HCT116 (cell line): ENCODE measurements around the gene SGSH. TPM values are rescaled to one million over a fixed set of nuclear protein-coding genes. Genes with fewer than 3 reads are reported as not detected.

ENCODE experiments used
- ATAC-seq: fragments of 200-7000 bp; cut with Tn5 transposase; 2 replicates; pipeline ENCODE4 v1.9.1; 2020; ENCODE audit warnings: mild to moderate bottlenecking, moderate library complexity
- BruUV-seq: library from RNA; stranded (reverse); fragments of 400-500 nt; replicated peaks from 2 replicates; lab custom pipeline; 2021; lab: Mats Ljungman, UMichigan
- CTCF ChIA-PET: fragments of 300-600 bp; sonication (Branson Sonifier 250); formaldehyde crosslinking; loops from one replicate; lab custom pipeline; 2021; ENCODE audit warnings: antibody characterized with exemption; lab: Charles Lee
- POLR2A ChIA-PET: fragments of 300-600, 350-600 bp; sonication (Branson Sonifier 250); formaldehyde crosslinking; loops from one replicate; lab custom pipeline; 2021; ENCODE audit warnings: antibody characterized with exemption; lab: Charles Lee
- RAD21 ChIA-PET, 2 experiments: fragments of 300-600 bp; sonication (Branson Sonifier 250); formaldehyde crosslinking; loops; one replicate each; lab custom pipeline; 2023; ENCODE audit warnings: low total read pairs in 2 of 2; ENCODE audit not compliant: uncharacterized antibody in 2 of 2, unreplicated experiment in 2 of 2, low non-redundant PET in 1 of 2; lab: Charles Lee
- DNase-seq: peaks from one replicate; pipeline ENCODE4 v3.0.0-alpha.2; 2010; ENCODE audit warnings: low read depth, low spot score
- H2AFZ ChIP-seq: fragments of 200-600 bp; shearing (Covaris generic), sonication (generic); 2 replicates; pipeline ENCODE4 v1.6.1; 2017; ENCODE audit warnings: low read depth, mixed run types, mixed read lengths, antibody characterized with exemption, low read length; ENCODE audit not compliant: poor library complexity, severe bottlenecking
- H3K27ac ChIP-seq: 2 replicates; pipeline ENCODE4 v1.5.1; 2012; ENCODE audit warnings: low read depth, low read length
- H3K27me3 ChIP-seq: fragments of 200-600 bp; sonication (generic); 2 replicates; pipeline ENCODE4 v1.6.1; 2016; ENCODE audit warnings: mixed run types, low read length, mixed read lengths; ENCODE audit not compliant: insufficient read depth
- H3K36me3 ChIP-seq, 2 experiments: fragments of 200-500 bp in 1 of 2; fragments of 200-600 bp in 1 of 2; sonication (Bioruptor generic) in 1 of 2; sonication (generic) in 1 of 2; 2 replicates each; pipeline versions ENCODE4 v1.5.1 to v1.6.1; 2014 to 2016; ENCODE audit warnings: low read length in 2 of 2, inconsistent platforms in 1 of 2, mixed read lengths in 1 of 2, mixed run types in 1 of 2; ENCODE audit not compliant: insufficient read depth in 2 of 2, control insufficient read depth in 1 of 2
- H3K4me1 ChIP-seq, 2 experiments: fragments of 200-600 bp in 1 of 2; sonication (generic) in 1 of 2; 2 replicates each; pipeline versions ENCODE4 v1.5.1 to v1.6.1; 2012 to 2017; ENCODE audit warnings: low read length in 2 of 2, inconsistent platforms in 1 of 2, mild to moderate bottlenecking in 1 of 2, mixed read lengths in 1 of 2, mixed run types in 1 of 2, moderate library complexity in 1 of 2; ENCODE audit not compliant: insufficient read depth in 2 of 2, control insufficient read depth in 1 of 2
- H3K4me2 ChIP-seq: fragments of 200-600 bp; sonication (generic); 2 replicates; pipeline ENCODE4 v1.6.1; 2017; ENCODE audit warnings: mixed run types, low read length, mixed read lengths
- H3K4me3 ChIP-seq, 2 experiments: fragments of 200-600 bp in 1 of 2; sonication (generic) in 1 of 2; replicated peaks in 1 of 2; 2 replicates each; pipeline ENCODE4 v1.5.1; 2011 to 2016; ENCODE audit warnings: low read length in 2 of 2, control low read depth in 1 of 2, low read depth in 1 of 2, mild to moderate bottlenecking in 1 of 2, mixed read lengths in 1 of 2, mixed run types in 1 of 2
- H3K79me2 ChIP-seq: fragments of 200-600 bp; sonication (generic); 2 replicates; pipeline ENCODE4 v1.6.1; 2017; ENCODE audit warnings: mild to moderate bottlenecking, mixed run types, low read length, moderate library complexity, mixed read lengths; ENCODE audit not compliant: insufficient read depth
- H3K9ac ChIP-seq: fragments of 200-600 bp; sonication (generic); 2 replicates; pipeline ENCODE4 v1.6.1; 2016; ENCODE audit warnings: low read length, mixed read lengths
- H3K9me2 ChIP-seq: fragments of 200-600 bp; sonication (generic), shearing (Covaris generic); 2 replicates; pipeline ENCODE4 v1.6.1; 2017; ENCODE audit warnings: mixed run types, mild to moderate bottlenecking, moderate library complexity; ENCODE audit not compliant: insufficient read depth
- H3K9me3 ChIP-seq, 2 experiments: fragments of 200-500 bp in 1 of 2; fragments of 200-600 bp in 1 of 2; sonication (Bioruptor generic) in 1 of 2; sonication (generic) in 1 of 2; 2 replicates each; pipeline ENCODE4 v1.6.1; 2014 to 2017; ENCODE audit warnings: low read length in 2 of 2, mixed read lengths in 2 of 2, inconsistent platforms in 1 of 2, low read depth in 1 of 2, mild to moderate bottlenecking in 1 of 2, mixed run types in 1 of 2, moderate library complexity in 1 of 2; ENCODE audit not compliant: control insufficient read depth in 1 of 2, insufficient read depth in 1 of 2
- H4K20me1 ChIP-seq: fragments of 200-600 bp; sonication (generic), shearing (Covaris generic); 2 replicates; pipeline ENCODE4 v1.6.1; 2017; ENCODE audit warnings: mixed run types, mild to moderate bottlenecking, moderate library complexity; ENCODE audit not compliant: insufficient read depth
- CBX3 ChIP-seq: IDR thresholded peaks from 2 replicates; pipeline ENCODE4 v1.6.1; 2012; ENCODE audit warnings: low read depth
- CTCF ChIP-seq, 3 experiments: fragments of 200-600 bp in 1 of 3; sonication (generic) in 1 of 3; IDR thresholded peaks in 2 of 3; conservative IDR thresholded peaks in 1 of 3; 2 replicates each; pipeline ENCODE4 v1.5.1; 2012 to 2017; ENCODE audit warnings: low read depth in 2 of 3, low read length in 2 of 3, antibody characterized with exemption in 1 of 3, borderline replicate concordance in 1 of 3, control low read depth in 1 of 3, mild to moderate bottlenecking in 1 of 3, mixed read lengths in 1 of 3, mixed run types in 1 of 3, moderate library complexity in 1 of 3; ENCODE audit not compliant: insufficient read depth in 1 of 3
- EZH2 ChIP-seq: fragments of 200-600 bp; sonication (generic); IDR thresholded peaks from 2 replicates; pipeline ENCODE4 v1.6.1; 2017; ENCODE audit warnings: antibody characterized with exemption, mixed run types
- EZH2phosphoT487 ChIP-seq: fragments of 200-600 bp; IDR thresholded peaks from 2 replicates; pipeline ENCODE4 v1.6.1; 2018; ENCODE audit warnings: antibody characterized with exemption, borderline replicate concordance
- JUND ChIP-seq: IDR thresholded peaks from 2 replicates; pipeline ENCODE4 v1.6.1; 2012
- RAD21 ChIP-seq: IDR thresholded peaks from 2 replicates; pipeline ENCODE4 v1.6.1; 2012; ENCODE audit warnings: low read depth, mild to moderate bottlenecking
- SIN3A ChIP-seq: IDR thresholded peaks from 2 replicates; pipeline ENCODE4 v1.6.1; 2012; ENCODE audit warnings: low read depth
- SRF ChIP-seq: IDR thresholded peaks from 2 replicates; pipeline ENCODE4 v1.6.1; 2012; ENCODE audit warnings: low read depth
- TCF7L2 ChIP-seq: IDR thresholded peaks from 2 replicates; pipeline ENCODE4 v1.7.0; 2011; ENCODE audit warnings: borderline replicate concordance, inconsistent platforms; ENCODE audit not compliant: insufficient read depth, insufficient read length; ENCODE audit errors: extremely low read depth
- ZBTB33 ChIP-seq: IDR thresholded peaks from 2 replicates; pipeline ENCODE4 v1.6.1; 2011; ENCODE audit warnings: mild to moderate bottlenecking, low read length, moderate library complexity; ENCODE audit not compliant: insufficient replicate concordance; ENCODE audit errors: extremely low read depth
- ZNF274 ChIP-seq: fragments of 200-500 bp; sonication (Bioruptor generic); IDR thresholded peaks from 2 replicates; pipeline ENCODE4 v1.6.1; 2014; ENCODE audit warnings: mild to moderate bottlenecking, low read depth, low read length, inconsistent platforms
- intact Hi-C: fragments of 100-400 bp; cut with micrococcal nuclease; formaldehyde crosslinking; loops from 2 replicates; pipeline ENCODE4 v1.10.0; 2022
- total RNA-seq: library from RNA; stranded (reverse); gene quantifications from one replicate; pipeline ENCODE4 v1.2.1, GENCODE V29; 2021; ENCODE audit not compliant: unreplicated experiment
- TF ChIP-seq, protein P1 (sequence below): IDR thresholded peaks from 2 replicates; pipeline ENCODE4 v1.6.1; 2012

The SGSH gene
- total RNA-seq, 1 experiment from 2014 or later = 34.4 TPM

GRCh38 chr17:80191192-80191591 lies 28.9 kb downstream of the SGSH start:
- ChIA-PET CTCF (interaction anchor here (0.7 to 1.0 kb wide), 2 partner anchors 9 to 12 kb away, joined by 3 to 4 read pairs; no protein-coding TSS in a partner anchor), POLR2A (interaction anchor here (1.7 kb wide), 1 partner anchor 42 kb away, joined by 4 read pairs; no protein-coding TSS in a partner anchor), RAD21 (no interaction called here)
- H3K4me3 ChIP-seq = no peak overlapping the region
- no peaks in the 10 kb centered on the region for H3K36me3 ChIP-seq
- no TSS peak for BruUV-seq
- TF ChIP-seq CBX3 (no peak), CTCF (IDR thresholded peaks at IDR 0.05 in 2 of 3, conservative IDR thresholded peaks at IDR 0.05 in 1 of 3; ENCODE audit: borderline replicate concordance in 1 of 3, insufficient read depth in 1 of 3, low read depth in 2 of 3, low read length in 2 of 3) (0 out of 6 replicates have a peak, but pooled peaks of 1 of the 3 experiments have one; percentile 6), SRF (no peak), SIN3A (no peak)
- H3K9me3 ChIP-seq = no peaks in the 10 kb centered on the region; a peak in 1 of 4 replicates
- no peak overlapping the region for H2AFZ ChIP-seq
- no peaks in the 10 kb centered on the region for H3K79me2 ChIP-seq
- H3K4me2 ChIP-seq = no peak overlapping the region
- ATAC-seq (no peak), DNase-seq (no peak)
- no peak overlapping the region for H3K27ac ChIP-seq
- no peak overlapping the region for H3K9ac ChIP-seq
- H3K27me3 ChIP-seq = no peaks in the 10 kb centered on the region; the same call in 1 of the 2 replicates
- H3K4me1 ChIP-seq = peaks cover 0 to 16% of the 10 kb centered on the region in 2 experiments; a peak in 1 of 4 replicates
- intact Hi-C loops = no loop called here
- H3K9me2 ChIP-seq = no peaks in the 10 kb centered on the region
- H4K20me1 ChIP-seq = no peaks in the 10 kb centered on the region

DNA sequence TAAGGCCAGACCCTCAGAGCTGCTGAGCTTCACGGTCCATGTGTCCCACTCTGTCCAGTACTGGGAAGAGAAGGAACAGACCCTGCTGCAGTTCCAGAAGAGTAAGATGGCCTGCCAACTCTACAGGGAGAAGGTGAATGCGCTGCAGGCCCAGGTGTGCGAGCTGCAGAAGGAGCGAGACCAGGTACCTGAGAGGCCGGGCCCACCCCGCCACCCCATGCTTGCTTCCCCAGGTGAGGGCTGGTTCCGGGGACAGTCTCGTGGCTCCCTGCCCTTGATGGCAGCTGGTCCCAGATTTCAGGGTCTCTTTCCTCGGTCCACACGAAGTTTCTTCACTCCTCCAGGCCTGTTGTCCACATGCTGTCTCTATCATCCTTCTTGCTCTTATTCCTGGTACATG lies 29.4 kb downstream of the SGSH start:
- ATAC-seq (no peak), DNase-seq (no peak)
- Histone ChIP-seq H3K27me3 (no peaks in the 10 kb centered on the region; the same call in 1 of the 2 replicates), H2AFZ (no peak overlapping the region), H3K79me2 (no peaks in the 10 kb centered on the region), H3K4me2 (no peak overlapping the region), H3K4me1 (peaks cover 0 to 16% of the 10 kb centered on the region in 2 experiments; a peak in 1 of 4 replicates), H3K9me3 (no peaks in the 10 kb centered on the region; a peak in 1 of 4 replicates), H3K4me3 (no peak overlapping the region), H3K27ac (no peak overlapping the region), H3K36me3 (no peaks in the 10 kb centered on the region), H3K9ac (no peak overlapping the region), H4K20me1 (no peaks in the 10 kb centered on the region), H3K9me2 (no peaks in the 10 kb centered on the region)
- intact Hi-C loops = no loop called here
- ChIA-PET RAD21 (no interaction called here), CTCF (interaction anchor here (1.0 kb wide), 1 partner anchor 9 kb away, joined by 4 read pairs; no protein-coding TSS in a partner anchor), POLR2A (interaction anchor here (1.7 kb wide), 1 partner anchor 41 kb away, joined by 4 read pairs; no protein-coding TSS in a partner anchor)
- no TSS peak for BruUV-seq
- TF ChIP-seq TCF7L2 (no peak), EZH2 (no peak), ZNF274 (no peak), SIN3A (no peak), JUND (no peak), EZH2phosphoT487 (no peak), CTCF (IDR thresholded peaks at IDR 0.05 in 2 of 3, conservative IDR thresholded peaks at IDR 0.05 in 1 of 3; ENCODE audit: borderline replicate concordance in 1 of 3, insufficient read depth in 1 of 3, low read depth in 2 of 3, low read length in 2 of 3) (no peak), RAD21 (no peak), ZBTB33 (no peak)
- TF ChIP-seq, protein P1, sequence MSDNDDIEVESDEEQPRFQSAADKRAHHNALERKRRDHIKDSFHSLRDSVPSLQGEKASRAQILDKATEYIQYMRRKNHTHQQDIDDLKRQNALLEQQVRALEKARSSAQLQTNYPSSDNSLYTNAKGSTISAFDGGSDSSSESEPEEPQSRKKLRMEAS = no peak
